ENCODE data around the gene PAK4.
A peak's percentile ranks its signal among the peaks of the same experiment; 100 is the strongest.
"Not testable (repeated sequence)": the region's sequence is repeated elsewhere in the genome, so short reads cannot be mapped to it uniquely, and the experiment has no call there.

The PAK4 gene

GRCh38 chr19:39142630-39143029 is 17.0 kb downstream of the PAK4 start:
- no peak overlapping the region for H3K4me3 ChIP-seq (ENCODE audit: control insufficient read depth, low read depth, low read length)
- no peak for DNase-seq (ENCODE audit: low read depth)
- TF ChIP-seq CTCF (conservative IDR thresholded peaks at IDR 0.05; ENCODE audit: control insufficient read depth, insufficient read depth, low read depth, low read length) = no peak

DNA sequence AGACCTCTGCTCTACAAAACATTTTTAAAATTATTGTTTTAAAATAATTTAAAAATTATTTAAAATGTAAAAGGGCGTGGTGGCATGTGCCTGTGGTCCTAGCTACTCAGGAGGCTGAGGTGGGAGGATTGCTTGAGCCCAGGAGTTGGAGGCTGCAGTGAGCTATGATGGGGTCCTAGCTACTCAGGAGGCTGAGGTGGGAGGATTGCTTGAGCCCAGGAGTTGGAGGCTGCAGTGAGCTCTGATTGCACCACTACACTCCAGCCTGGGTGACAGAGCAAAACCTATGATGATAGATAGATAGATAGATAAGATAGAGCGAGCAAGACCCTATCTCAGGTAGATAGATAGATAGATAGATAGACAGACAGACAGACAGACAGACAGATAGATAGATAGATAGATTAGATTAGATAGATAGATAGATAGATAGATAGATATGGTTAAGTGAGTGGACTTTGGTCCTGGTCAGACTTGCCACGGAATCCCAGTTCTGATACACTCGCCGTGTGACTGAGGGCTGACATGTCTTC is 18.2 kb downstream of the PAK4 start:
- not testable (repeated sequence) for DNase-seq (ENCODE audit: low read depth); H3K4me3 ChIP-seq (ENCODE audit: control insufficient read depth, low read depth, low read length)

DNA sequence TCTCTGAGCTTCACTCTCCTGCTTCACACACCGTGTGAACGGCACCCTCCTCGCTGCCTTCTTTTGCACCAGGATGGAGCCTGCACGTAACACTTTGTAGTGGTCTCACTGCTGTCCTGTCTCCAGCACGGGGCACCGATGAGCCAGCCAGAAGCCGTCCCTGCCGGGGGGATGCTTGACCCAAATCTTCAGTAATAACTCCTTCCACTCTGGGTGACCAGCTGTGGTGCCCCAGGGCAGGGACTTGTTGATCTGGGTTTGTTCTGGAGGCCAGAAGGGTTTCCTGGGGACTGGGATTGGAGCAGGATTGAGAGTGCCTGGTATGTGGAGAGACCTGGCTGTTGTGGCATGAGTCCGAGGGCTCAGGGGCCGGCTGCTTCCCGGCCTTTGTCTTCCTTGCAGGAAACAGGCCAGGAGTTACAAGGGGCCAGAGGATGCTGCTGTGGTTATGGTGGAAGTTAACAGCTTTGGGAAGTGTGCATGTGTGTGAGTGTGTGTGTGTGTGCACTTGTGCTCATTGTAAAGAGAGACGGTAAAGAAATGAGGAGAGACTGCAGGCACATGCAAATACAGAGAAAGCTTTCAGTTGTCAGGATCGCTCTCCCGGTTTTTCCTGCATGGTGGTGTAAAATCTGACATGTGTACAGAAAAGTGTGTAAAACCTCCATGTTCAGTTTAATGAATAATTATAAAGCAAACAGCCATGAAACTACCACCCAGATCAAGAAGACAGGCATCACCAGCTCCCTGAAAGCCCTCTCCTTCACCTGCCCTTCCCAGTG is 18.9 kb downstream of the PAK4 start:
- no peak for TF ChIP-seq CTCF (conservative IDR thresholded peaks at IDR 0.05; ENCODE audit: control insufficient read depth, insufficient read depth, low read depth, low read length)
- peak; percentile 25 for DNase-seq (ENCODE audit: low read depth)
- no peak overlapping the region for H3K4me3 ChIP-seq (ENCODE audit: control insufficient read depth, low read depth, low read length)

- no peak for DNase-seq (ENCODE audit: low read depth)
- TF ChIP-seq CTCF (conservative IDR thresholded peaks at IDR 0.05; ENCODE audit: control insufficient read depth, insufficient read depth, low read depth, low read length) = no peak
- H3K4me3 ChIP-seq (ENCODE audit: control insufficient read depth, low read depth, low read length) = no peak overlapping the region
These were observed 19.8 kb downstream of the PAK4 start for GRCh38 chr19:39145180-39145953.

GRCh38 chr19:39146091-39146490 is 20.5 kb downstream of the PAK4 start:
- no peak for TF ChIP-seq CTCF (conservative IDR thresholded peaks at IDR 0.05; ENCODE audit: control insufficient read depth, insufficient read depth, low read depth, low read length)
- H3K4me3 ChIP-seq (ENCODE audit: control insufficient read depth, low read depth, low read length) = no peak overlapping the region
- DNase-seq (ENCODE audit: low read depth) = no peak

DNA sequence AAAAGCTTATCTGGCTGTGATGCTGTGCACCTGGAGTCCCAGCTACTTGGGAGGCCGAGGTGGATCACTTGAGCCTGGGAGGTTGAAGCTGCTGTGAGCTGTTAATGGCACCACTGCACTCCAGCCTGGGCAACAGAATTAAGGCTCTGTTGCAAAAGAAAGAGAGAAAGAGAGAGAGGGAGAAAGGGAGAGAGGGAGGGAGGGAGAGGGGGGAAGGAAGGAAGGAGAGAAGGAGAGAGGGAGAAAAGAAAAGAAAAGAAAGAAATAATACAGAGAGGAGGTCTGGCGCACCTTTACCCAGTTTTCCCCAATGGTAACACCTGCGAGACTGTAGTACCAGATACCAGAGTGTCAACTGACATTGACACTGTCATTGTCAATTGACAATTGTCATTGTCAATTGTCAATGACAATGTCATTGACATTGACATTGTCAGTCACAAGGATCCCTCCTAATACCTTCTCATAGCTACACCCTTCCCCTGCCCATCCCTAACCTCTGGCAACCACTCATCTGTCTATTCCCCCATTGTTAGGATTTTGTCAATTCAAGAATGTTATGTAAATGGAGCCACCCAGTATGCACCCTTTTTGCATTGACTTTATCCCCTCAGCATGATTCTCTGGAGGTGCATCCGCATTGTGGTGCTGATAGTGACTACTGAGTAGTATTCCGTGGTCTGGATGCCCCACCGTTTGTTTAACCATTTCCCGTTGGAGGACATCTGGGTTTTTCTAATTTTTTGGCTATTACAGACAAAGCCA is 21.3 kb downstream of the PAK4 start:
- no peak overlapping the region for H3K4me3 ChIP-seq (ENCODE audit: control insufficient read depth, low read depth, low read length)
- TF ChIP-seq CTCF (conservative IDR thresholded peaks at IDR 0.05; ENCODE audit: control insufficient read depth, insufficient read depth, low read depth, low read length) = no peak
- DNase-seq (ENCODE audit: low read depth) = no peak
